NCI-H1694 treated with DMSO at 0.1 percent for 48 hours (cell line): Measurements from ENCODE around the gene MME.
"Not testable (repeated sequence)": the region's sequence is repeated elsewhere in the genome, so short reads cannot be mapped to it uniquely, and the experiment has no call there.

Experiments used
- DNase-seq: peaks from one replicate; lab custom pipeline; 2025; lab: John Stamatoyannopoulos, UW

MME gene

DNA sequence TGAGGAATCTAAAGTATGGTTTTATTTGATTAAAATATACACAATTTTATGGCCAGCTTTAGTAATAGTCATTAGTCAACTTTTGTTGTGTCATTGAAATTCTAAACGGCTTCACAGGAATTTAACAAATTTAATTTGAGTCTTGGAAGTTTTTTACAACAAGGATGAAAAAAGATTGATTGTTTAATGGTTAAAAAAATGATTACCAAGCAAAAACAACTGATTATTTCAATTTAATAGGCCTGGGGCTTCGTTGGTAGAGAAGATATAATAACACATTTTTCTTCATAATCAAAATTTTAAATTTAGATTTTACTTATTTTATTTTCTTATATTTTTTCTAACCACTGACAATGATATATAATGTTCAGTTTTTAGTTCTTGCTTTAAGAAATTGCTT is 4.4 kb downstream of the MME start:
- DNase-seq = no peak

DNA sequence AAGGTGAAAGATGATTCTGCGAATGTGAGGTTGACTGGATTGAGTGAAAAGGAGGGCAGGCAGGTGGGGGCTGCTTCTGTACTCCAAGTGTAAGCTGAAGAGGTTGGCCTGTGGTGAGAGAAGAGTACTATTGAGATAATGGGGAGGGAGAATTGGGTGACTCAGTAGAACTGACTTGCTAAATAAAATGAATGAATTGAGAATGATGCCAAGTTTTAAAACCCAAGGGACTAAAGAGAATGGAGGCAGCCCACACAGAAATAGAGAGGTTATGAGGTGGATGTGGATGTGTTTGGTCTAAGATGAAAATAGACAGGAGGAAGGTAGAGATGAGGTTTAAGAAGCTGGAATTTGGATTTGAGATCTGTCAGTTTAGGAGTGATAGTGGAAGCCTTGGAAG is 5.9 kb downstream of the MME start:
- no peak for DNase-seq

DNA sequence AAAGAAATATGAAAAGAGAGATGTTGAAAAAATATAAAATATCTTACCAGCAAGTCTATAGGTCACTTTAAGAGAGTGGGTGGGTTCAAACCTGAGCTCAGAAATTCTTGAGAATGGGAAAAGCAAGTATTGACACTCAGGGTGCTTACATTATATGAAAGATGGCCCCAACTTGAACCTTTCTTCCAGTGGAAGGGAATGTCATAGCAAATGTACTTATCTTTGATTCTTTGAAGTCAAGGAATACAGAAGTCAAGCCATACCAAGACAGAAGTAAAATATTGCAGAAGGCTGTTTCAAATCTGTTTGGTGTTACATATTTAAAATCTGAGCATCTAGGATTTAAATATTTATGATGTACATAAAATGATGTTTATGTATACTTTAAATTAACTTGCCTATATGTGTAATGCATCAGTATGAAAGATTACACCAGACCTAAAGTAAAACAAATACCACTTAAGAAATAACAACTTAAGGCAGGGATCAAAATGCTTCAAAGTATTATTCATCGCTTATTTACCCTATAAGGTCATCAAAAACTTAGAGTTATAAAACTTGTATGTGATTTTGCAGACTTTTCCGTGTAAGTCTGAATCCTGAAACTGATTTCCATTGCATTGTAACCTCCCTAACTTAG is 8.7 kb downstream of the MME start:
- DNase-seq = no peak

- no peak for DNase-seq
Measured at GRCh38 chr3:155089495-155089894, 9.4 kb downstream of the MME start.

GRCh38 chr3:155093261-155093660 is 13.1 kb downstream of the MME start:
- no peak for DNase-seq

DNA sequence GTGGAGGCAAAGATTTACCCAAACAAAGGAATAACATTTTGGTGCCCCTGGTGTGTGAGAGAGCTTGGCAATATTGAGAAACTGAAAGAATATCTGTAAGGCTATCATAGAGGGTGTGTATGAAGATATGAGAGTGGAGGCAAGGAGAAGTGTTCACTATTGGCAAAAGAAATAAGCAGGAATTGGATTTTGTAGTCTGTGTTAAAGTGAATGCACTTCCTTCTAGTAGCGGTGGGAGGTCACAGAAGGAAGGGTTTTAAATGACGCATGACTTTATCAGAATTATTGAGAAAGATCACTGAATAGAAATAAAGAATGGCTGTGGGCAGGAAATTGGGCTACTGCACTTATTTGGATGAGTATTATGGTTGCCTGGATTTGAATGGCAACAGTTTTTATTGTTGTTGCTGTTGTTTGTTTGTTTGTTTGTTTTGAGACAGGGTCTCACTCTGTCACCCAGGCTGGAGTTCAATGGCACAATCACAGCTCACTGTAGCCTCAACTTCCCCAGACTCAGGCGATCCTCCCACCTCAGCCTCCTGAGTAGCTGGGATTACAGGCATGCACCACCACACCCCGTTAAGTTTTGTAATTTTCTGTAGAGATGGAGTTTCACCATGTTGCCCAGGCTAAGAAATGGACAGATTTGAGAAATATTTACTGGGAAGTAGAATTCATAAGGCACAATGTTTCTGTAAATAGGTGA is 16.3 kb downstream of the MME start:
- no peak for DNase-seq

GRCh38 chr3:155097009-155097349 is 16.9 kb downstream of the MME start:
- no peak for DNase-seq

DNA sequence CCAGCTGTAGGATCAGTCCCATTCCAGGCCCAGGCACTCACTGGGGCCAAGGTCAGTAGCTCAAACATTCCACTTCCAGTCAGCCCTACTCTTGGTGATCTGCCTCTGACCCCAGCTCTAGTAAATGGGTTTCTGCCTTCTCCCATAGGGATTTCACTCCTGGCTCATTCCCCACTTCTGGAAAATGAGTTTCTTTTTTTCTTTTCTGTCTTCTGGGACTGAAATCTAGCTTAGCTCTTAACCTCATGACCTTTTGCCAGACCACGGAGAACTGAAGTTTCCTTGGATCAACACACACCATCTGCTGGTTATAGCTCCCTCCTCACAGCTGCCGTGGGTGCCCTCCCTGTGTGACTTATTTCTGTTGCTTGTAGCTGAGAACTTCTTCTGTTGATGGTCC is 21.3 kb downstream of the MME start:
- DNase-seq = no peak

DNA sequence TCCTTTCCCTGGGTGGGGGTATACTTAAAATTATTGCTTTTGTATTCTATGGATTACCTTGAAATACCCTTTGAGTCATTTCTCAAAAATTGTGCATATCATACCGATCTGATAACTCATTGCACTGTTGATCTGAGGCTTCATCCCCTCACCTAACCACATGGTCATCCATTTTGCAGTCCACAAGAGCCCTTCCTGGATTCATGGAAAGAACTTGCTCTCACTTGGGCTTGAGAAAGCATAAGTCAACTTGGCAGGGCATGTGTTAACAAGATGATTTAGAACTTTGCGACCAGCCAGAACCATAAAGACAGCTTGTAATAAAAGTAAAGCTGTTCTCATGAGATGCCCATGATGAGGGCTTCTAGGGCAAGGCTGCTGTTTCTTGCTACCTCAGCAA is 22.2 kb downstream of the MME start:
- no peak for DNase-seq

GRCh38 chr3:155103686-155104085 is 23.6 kb downstream of the MME start:
- no peak for DNase-seq

GRCh38 chr3:155106119-155106518 is 26.0 kb downstream of the MME start:
- no peak for DNase-seq

DNA sequence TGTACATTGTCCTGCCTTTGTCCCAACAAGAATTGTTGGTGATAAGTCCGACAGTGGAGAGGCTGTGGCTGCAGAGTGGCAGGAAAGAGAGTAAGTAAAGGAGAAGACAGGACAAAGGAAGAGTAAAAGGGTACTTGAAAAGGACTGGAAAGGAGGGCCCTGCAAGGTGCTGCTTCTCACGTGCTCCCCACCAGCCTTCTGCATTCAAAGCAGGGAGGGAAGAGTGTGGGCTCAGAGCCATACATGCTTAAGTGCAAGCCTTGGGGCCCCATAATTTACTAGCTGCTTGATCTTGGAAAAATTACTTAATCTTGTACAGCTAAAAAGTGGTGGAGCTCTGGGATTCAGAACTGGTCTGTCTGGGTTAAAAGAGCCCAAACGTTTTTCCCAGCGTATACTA is 29.9 kb downstream of the MME start:
- DNase-seq = no peak

- no peak for DNase-seq
Measured at GRCh38 chr3:155110996-155111901, 31.1 kb downstream of the MME start.

DNA sequence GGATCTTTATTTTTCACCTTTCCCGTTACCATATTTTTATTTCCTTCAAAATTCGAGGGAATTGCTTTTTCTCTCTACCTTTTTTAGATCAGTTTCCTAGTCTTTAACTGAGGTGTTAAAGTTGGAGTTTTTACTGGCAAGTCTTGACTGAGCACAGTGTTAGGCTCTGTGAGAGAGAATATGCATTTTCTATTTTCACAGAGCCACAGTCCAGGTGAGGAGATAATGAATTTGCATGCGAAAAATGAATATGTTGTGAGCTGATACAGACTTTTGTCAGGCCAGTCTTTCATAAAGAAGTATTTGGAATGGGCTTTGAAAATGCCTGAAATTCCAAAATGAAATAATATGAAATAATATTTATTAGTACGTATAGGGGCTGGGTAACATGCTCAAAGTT is 31.9 kb downstream of the MME start:
- no peak for DNase-seq

- DNase-seq = no peak
Measured at GRCh38 chr3:155112661-155113389, 32.7 kb downstream of the MME start.

GRCh38 chr3:155124745-155125144 is 44.6 kb downstream of the MME start:
- not testable (repeated sequence) for DNase-seq

DNA sequence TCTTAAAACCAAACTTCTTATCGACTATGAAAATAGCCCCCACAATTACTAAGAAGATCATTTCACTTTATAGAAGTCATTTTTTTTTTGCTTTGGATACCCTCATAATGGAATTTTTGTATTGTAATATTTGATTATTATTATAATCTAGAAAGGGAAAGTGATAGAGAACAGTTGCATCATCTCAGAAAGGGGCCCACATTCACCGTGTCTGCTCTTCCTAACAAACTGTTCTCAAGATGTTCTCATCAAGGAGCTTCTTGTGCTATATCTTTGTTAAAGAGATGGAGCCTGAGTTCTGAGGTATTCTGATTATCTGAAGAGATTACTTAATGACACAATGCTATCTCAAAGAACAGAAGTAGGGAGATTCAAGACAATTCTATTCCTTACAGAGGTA is 49.3 kb downstream of the MME start:
- no peak for DNase-seq

- DNase-seq = no peak
Measured at GRCh38 chr3:155130001-155130400, 49.9 kb downstream of the MME start.

- no peak for DNase-seq
Measured at GRCh38 chr3:155131104-155131503, 51.0 kb downstream of the MME start.

DNA sequence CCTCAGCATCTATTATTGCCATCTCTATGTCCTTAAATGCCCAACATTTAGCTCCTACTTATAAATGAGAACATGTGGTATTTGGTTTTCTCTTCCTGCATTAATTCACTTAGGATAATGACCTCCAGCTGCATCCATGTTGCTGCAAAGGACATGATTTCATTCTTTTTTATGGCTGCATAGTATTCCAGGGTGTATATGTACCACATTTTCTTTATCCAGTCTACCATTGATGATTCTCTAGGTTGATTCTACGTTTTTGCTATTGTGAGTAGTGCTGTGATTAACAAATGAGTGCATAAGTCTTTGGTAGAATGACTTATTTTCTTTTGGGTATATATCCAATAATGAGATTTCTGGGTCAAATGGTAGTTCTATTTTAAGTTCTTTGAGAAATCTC is 54.2 kb downstream of the MME start:
- not testable (repeated sequence) for DNase-seq

DNA sequence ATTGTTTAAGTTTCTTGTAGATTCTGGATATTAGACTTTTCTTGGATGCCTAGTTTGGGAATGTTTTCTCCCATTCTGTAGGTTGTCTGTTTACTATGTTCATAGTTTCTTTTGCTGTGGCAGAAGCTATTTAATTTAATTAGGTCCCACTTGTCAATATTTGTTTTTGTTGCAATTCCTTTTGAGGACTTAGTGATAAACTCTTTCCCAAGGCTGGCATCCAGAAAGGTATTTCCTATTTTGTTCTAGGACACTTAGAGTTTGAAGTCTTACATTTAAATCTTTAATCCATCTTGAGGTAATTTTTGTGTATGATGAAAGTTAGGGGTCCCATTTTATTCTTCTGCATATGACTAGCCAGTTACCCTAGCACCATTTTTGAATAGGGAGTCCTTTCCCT is 54.9 kb downstream of the MME start:
- no peak for DNase-seq

DNA sequence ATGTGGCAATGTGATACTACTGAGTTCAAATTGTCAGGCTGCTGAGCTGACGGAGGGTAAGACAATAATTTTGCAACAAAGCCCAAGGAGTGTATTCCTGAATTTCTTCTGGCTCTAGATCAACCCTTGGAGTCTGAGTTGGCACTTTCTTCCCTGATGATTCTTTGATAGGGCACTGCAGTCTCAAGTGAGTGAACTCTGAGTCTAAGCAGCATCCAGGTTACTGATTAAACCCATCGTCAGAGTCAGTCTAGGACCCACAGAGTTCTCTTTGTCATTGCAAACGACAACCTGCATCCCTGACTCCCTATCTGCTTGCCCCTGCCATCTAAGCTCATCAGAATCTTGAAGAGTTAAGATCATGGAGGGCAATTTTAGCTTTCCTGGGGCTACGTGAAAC is 58.6 kb downstream of the MME start:
- DNase-seq = no peak
